BLaER1 treated with 17β-estradiol and CSF1 and Interleukin-3, amounts not matched to agents 10 nM and 100 nM (cell line): ENCODE data around the gene SAMD13.

Experiments
- H3K27ac ChIP-seq, 11 experiments: shearing (Covaris generic); formaldehyde crosslinking; 2 replicates each; pipeline ENCODE4 v1.8.1; 2022
- H3K27me3 ChIP-seq, 11 experiments: shearing (Covaris generic); formaldehyde crosslinking; 2 replicates each; pipeline ENCODE4 v1.8.1; 2022
- H3K36me3 ChIP-seq, 11 experiments: shearing (Covaris generic); formaldehyde crosslinking; 2 replicates each; pipeline ENCODE4 v1.8.1; 2022
- H3K4me1 ChIP-seq, 10 experiments: shearing (Covaris generic); formaldehyde crosslinking; 2 replicates each; pipeline ENCODE4 v1.8.1; 2022
- H3K4me2 ChIP-seq, 11 experiments: shearing (Covaris generic); formaldehyde crosslinking; 2 replicates each; pipeline ENCODE4 v1.8.1; 2022
- H3K4me3 ChIP-seq, 10 experiments: shearing (Covaris generic); formaldehyde crosslinking; 2 replicates each; pipeline ENCODE4 v1.8.1; 2022
- H3K9ac ChIP-seq, 11 experiments: shearing (Covaris generic); formaldehyde crosslinking; 2 replicates each; pipeline ENCODE4 v1.8.1; 2022
- H3K9me3 ChIP-seq, 11 experiments: shearing (Covaris generic); formaldehyde crosslinking; replicated peaks in 1 of 11; 2 replicates each; pipeline ENCODE4 v1.8.1; 2022
- H4K20me1 ChIP-seq, 11 experiments: shearing (Covaris generic); formaldehyde crosslinking; 2 replicates each; pipeline ENCODE4 v1.8.1; 2022
- Cebpa-rat ChIP-seq, 11 experiments: shearing (Covaris generic); IDR thresholded peaks; 2 replicates each; pipeline ENCODE4 v1.8.1; 2022

Gene SAMD13

GRCh38 chr1:84373436-84374141 lies 72.1 kb downstream of the SAMD13 start:
- H3K4me1 ChIP-seq, result no peaks in the 10 kb centered on the region

DNA sequence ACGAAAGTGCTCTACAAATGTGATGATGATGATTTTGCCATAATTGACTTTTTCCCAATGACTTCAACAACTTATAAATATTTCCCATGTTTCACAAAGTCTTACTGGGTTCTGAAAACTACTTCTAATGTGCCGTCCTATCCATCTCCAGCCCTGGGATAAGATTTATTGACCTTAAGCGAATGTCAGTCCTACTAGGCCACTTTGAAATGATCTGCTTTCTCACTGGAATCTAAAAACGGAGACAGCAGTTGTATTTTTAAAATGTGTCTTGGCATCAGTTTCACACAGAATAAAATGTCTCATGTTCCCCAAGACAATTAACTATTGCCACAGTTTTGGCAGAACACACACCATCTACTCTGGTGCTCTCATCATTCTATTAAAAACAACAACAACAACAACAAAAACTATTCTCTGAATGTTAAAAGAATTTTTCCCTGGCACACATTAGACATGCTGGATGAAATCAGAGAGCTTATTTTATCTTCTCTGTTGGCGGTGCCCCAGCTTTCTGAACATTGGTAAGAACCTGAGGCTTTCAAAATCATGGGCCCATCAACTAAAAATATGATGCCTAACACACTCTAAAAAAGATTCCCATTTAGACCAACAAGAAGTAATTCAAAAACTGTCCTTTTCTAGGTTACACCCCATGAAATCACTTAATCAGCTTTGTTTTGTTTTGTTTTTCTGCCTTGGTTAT lies 73.6 kb downstream of the SAMD13 start:
- Histone ChIP-seq H3K36me3 (no peaks in the 10 kb centered on the region), H3K4me2 (no peak overlapping the region), H3K4me1 (no peaks in the 10 kb centered on the region), H3K4me3 (no peak overlapping the region), H3K27me3 (no peaks in the 10 kb centered on the region), H3K9ac (no peak overlapping the region), H3K27ac (no peak overlapping the region), H4K20me1 (no peaks in the 10 kb centered on the region), H3K9me3 (no peaks in the 10 kb centered on the region)
- no peak for TF ChIP-seq Cebpa-rat (IDR thresholded peaks at IDR 0.05)

More at GRCh38 chr1:84373436-84374141, 72.1 kb downstream of the SAMD13 start:
- no peak overlapping the region for H3K4me2 ChIP-seq
- TF ChIP-seq Cebpa-rat (IDR thresholded peaks at IDR 0.05), result no peak
- no peaks in the 10 kb centered on the region for H3K27me3 ChIP-seq
- no peaks in the 10 kb centered on the region for H4K20me1 ChIP-seq
- no peaks in the 10 kb centered on the region for H3K36me3 ChIP-seq
- H3K27ac ChIP-seq, result no peak overlapping the region
- no peak overlapping the region for H3K9ac ChIP-seq
- no peaks in the 10 kb centered on the region for H3K9me3 ChIP-seq
- H3K4me3 ChIP-seq, result no peak overlapping the region

- no peak overlapping the region for H3K27ac ChIP-seq
- H3K4me1 ChIP-seq, result no peaks in the 10 kb centered on the region
- no peaks in the 10 kb centered on the region for H4K20me1 ChIP-seq
- no peak for TF ChIP-seq Cebpa-rat (IDR thresholded peaks at IDR 0.05)
- H3K4me2 ChIP-seq, result no peak overlapping the region
- H3K27me3 ChIP-seq, result no peaks in the 10 kb centered on the region
- H3K9me3 ChIP-seq, result no peaks in the 10 kb centered on the region
- no peaks in the 10 kb centered on the region for H3K36me3 ChIP-seq
- no peak overlapping the region for H3K4me3 ChIP-seq
- H3K9ac ChIP-seq, result no peak overlapping the region
These were observed 74.7 kb downstream of the SAMD13 start for GRCh38 chr1:84376000-84376910.

DNA sequence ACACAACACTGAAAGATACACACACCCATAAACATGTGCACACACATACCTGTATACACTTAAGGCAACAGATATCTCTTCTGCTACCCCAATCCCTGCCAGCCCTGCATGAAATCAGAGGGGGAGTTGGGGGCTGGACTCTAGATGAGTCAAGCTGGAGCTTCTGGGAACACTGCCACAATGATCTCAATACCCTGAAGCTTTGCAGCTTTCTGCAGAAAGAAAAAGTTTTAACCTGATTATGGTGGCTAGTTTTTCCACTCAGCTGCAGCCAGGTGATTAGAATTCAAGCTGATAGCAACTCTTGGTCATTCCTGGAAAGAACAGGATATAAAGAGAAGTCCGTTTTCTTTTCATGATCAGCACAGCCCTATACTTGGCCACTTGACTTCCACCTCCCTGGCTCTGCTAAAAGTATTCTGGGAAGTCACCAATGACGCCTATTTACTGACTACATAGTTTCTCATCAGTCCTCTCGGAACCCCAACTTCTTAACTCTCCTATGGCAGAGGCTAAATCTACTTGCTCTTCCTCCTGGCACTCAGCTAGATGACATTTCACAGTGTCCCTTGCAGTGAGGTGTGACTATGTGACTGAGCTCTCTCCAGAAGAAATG lies 76.1 kb downstream of the SAMD13 start:
- Histone ChIP-seq H3K4me1 (no peaks in the 10 kb centered on the region), H3K4me3 (no peak overlapping the region), H3K36me3 (no peaks in the 10 kb centered on the region), H3K27me3 (no peaks in the 10 kb centered on the region), H4K20me1 (no peaks in the 10 kb centered on the region), H3K9ac (no peak overlapping the region), H3K27ac (no peak overlapping the region), H3K9me3 (no peaks in the 10 kb centered on the region), H3K4me2 (no peak overlapping the region)
- TF ChIP-seq Cebpa-rat (IDR thresholded peaks at IDR 0.05), result no peak

GRCh38 chr1:84379138-84379916 lies 77.8 kb downstream of the SAMD13 start:
- no peaks in the 10 kb centered on the region for H3K4me1 ChIP-seq
- H3K9me3 ChIP-seq, result no peaks in the 10 kb centered on the region
- H3K36me3 ChIP-seq, result no peaks in the 10 kb centered on the region
- H3K27ac ChIP-seq, result no peak overlapping the region
- H3K9ac ChIP-seq, result no peak overlapping the region
- no peak overlapping the region for H3K4me3 ChIP-seq
- H3K27me3 ChIP-seq, result no peaks in the 10 kb centered on the region
- no peaks in the 10 kb centered on the region for H4K20me1 ChIP-seq
- no peak for TF ChIP-seq Cebpa-rat (IDR thresholded peaks at IDR 0.05)
- H3K4me2 ChIP-seq, result no peak overlapping the region

DNA sequence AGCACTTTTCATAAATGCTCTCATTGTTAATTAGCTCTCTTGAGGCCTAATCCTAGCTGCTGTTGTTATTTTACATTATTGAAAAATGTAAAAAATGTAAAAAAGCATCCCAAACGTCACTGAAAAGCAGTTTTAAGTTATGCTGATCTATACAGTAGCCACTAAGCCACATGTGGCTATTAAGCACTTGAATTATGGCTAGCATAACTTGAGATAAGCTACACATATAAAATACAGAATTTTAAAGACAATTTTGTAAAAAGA lies 78.3 kb downstream of the SAMD13 start:
- TF ChIP-seq Cebpa-rat (IDR thresholded peaks at IDR 0.05), result no peak
- Histone ChIP-seq H3K4me2 (no peak overlapping the region), H3K9me3 (no peaks in the 10 kb centered on the region), H3K27me3 (no peaks in the 10 kb centered on the region), H3K27ac (no peak overlapping the region), H3K4me1 (no peaks in the 10 kb centered on the region), H4K20me1 (no peaks in the 10 kb centered on the region), H3K4me3 (no peak overlapping the region), H3K9ac (no peak overlapping the region), H3K36me3 (no peaks in the 10 kb centered on the region)

DNA sequence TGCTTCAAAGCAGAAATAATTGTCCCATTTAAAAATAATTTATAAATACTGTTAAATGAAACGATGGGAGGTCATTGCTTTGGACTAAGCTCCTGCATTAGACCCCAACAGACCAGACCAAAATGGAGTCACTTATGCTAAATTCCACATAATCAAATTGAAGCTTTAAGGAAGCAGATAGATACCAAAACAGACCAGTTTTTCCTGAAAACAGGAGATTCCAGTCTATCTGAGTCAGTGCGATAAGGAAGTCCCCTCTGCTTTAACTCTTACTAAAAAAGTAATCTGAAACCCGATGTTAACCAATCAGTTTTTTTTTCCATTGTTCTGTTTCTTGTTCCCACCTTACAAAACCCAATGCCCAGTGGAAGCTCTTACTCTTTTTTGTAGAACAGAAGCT lies 80.6 kb downstream of the SAMD13 start:
- H3K27ac ChIP-seq, result no peak overlapping the region
- no peak overlapping the region for H3K9ac ChIP-seq
- no peaks in the 10 kb centered on the region for H4K20me1 ChIP-seq
- no peaks in the 10 kb centered on the region for H3K27me3 ChIP-seq
- no peak overlapping the region for H3K4me2 ChIP-seq
- no peak overlapping the region for H3K4me3 ChIP-seq
- no peaks in the 10 kb centered on the region for H3K4me1 ChIP-seq
- no peaks in the 10 kb centered on the region for H3K9me3 ChIP-seq
- no peak for TF ChIP-seq Cebpa-rat (IDR thresholded peaks at IDR 0.05)
- H3K36me3 ChIP-seq, result no peaks in the 10 kb centered on the region

- Histone ChIP-seq H3K4me3 (no peak overlapping the region), H3K36me3 (no peaks in the 10 kb centered on the region), H3K27ac (no peak overlapping the region), H3K4me1 (peaks cover 0 to 18% (median 0%) of the 10 kb centered on the region in 10 experiments; a peak in 7 of 20 replicates), H4K20me1 (no peaks in the 10 kb centered on the region), H3K4me2 (no peak overlapping the region), H3K27me3 (no peaks in the 10 kb centered on the region), H3K9me3 (no peaks in the 10 kb centered on the region), H3K9ac (no peak overlapping the region)
- no peak for TF ChIP-seq Cebpa-rat (IDR thresholded peaks at IDR 0.05)
These were observed 83.8 kb downstream of the SAMD13 start for GRCh38 chr1:84385347-84385746.
